GM19193 (cell line): ENCODE data around the gene NSMCE1.
A peak's percentile ranks its signal among the peaks of the same experiment; 100 is the strongest.

Experiments
- POLR2A ChIP-seq: IDR thresholded peaks from 4 replicates; pipeline ENCODE4 v1.6.1; 2011; ENCODE audit not compliant: insufficient read depth, insufficient read length; ENCODE audit errors: extremely low read depth

The NSMCE1 gene, protein sequence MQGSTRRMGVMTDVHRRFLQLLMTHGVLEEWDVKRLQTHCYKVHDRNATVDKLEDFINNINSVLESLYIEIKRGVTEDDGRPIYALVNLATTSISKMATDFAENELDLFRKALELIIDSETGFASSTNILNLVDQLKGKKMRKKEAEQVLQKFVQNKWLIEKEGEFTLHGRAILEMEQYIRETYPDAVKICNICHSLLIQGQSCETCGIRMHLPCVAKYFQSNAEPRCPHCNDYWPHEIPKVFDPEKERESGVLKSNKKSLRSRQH

DNA sequence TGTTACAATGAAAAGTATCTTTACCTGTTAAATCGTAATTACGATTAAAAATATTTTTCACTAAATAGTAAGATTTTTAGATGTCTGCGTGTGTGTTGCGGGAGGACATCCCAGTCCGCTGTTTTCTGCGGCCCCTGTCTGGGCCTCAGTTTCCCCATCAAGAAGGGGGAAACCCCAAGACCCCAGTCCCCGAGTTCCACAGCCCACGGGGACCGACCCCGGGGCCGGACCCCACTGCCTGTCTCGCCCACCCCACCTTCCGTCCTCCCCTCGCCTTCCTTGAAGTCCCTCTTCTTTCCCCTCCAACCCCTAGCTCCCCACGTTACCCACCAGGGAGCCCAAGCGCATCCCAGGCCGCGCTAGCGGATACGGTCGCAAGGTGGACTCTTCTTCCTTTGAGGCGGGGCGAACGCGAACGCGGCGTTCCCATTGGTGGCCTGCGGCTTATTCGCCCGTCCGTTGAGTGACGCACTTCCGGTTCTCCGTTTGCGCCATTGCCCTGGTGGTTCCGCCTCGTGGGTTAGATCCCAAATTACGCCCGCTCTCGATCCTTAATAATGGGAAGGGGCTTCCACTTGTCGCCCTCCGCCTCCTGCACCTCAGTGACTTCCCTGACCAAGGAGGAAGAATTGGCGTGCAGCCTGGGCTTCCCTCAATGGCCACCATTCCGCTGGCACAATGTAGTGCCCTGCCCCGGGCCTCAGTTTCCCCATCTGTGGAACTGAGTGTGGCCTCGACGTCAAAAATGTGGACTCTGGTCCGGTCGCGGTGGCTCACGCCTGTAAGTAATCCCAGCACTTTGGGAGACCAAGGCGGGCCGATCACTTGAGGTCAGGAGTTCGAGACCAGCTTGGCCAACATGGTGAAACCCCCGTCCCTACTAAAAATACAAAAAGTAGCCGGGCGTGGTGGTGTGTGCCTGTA is at the start of gene NSMCE1:
NSMCE1 (minus strand) TSS at position 397 of the 924 bp plus-strand sequence. CDS start 11,202 bp downstream, outside the sequence.
- TF ChIP-seq POLR2A: peak; percentile 95

DNA sequence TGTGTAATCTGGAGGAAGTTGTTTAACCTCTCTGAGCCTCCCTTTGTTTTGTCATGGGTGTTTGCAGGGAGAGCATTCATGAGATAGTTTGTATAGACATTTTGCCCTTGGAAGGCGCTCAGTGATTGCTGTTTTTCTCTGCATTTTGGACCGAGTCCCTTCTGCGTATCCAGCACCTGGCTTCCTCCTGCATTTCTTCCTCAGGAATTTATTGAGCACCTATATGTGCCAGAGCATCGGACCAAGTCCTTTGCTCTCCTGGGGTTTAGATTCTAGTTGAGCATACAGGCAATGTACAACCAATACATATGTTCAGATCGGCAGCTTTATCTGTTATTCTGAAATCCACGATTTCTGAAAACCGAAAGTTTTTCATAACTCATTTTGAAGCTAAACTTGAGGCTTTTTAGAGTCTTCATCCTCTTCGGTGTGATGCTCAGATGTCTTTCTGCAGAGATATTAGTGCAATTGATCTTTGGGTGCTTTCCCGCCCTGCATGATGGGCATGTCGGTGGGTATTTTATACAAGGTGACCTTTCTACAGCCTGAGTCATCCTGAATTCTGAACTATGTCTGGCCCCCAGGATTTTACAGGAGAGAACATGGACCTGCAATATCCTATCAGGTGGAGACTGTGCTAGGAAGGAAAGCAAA is 49.3 kb upstream of the NSMCE1 start:
- no peak for TF ChIP-seq POLR2A

DNA sequence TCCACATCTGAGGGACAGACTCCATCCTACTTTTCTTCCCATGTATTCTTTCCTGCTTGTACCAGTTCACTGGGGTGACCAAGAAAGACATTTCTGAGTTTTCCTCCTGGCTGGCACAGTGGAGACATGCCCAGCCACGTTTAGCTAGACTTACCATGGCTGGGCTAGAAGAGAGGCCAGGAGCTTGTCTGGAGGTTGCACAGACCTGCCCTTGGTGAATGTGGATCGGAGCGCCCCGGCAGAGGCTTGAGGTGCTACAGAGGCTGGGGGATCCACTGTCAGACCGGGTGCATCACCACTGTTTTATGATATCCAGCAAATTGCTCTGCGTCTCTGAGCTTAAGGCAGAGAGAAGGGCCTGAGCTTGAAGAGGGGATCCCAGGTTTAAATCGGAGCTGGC is 48.7 kb upstream of the NSMCE1 start:
- no peak for TF ChIP-seq POLR2A

DNA sequence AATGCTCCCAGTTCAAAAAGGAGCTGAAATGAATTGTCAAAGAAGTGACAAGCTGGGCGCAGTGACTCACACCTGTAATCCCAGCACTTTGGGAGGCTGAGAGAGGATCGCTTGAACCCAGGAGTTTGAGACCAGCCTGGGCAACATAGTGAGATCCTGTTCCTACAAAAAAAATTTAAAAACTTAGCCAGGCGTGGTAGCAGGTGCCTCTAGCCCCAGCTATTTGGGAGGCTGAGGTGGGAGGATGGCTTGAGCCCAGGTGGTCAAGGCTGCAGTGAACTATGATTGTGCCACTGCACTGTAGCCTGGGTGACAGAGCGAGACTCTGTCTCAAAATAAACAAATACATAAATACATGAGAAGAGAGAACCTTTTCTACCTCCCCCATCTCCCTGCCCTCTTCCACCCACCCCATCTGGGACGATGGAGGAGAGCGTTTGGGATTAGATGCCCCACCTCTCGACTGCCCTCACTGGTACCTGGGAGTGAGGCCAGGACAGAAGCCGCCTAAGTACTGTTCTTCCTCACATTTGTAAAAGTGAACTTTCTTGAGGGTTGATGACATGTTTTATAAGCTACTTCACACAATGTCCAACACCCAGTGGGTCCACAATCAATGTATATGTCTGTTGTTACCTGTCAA is 47.6 kb upstream of the NSMCE1 start:
- TF ChIP-seq POLR2A: no peak

DNA sequence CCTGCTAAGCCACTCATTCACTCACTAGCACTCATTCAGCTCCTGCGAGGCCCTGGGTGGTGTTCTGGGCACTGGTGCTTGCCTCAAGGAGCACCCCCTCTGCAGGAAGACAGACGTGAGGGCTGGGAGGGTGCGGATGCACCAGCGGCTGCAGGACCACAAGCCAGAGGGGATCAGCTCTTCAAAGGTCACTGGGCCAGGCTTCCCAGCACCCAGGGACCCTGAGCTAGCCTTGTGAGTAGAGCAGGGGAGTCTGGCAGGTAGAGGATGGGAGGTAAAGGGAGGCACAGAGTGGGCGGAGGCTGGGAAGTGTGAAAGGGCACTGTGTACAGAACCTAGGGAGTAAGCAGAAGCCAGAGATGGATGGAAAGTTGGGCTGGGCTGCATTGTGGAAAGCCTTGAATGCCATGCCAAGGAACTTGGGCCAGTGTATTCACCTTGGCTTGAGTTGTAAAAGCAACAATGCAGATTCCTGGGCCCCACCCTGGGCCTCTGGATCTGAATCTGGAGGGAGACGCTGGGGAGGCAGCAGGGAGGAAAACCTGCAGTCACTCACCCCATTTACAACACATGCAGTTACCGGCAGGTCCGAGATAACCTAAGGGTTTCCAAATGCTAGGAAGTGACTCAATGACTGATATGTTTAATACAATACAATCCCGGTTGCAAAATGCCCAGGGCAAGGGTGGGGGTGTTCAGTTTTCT is 46.9 kb upstream of the NSMCE1 start:
- TF ChIP-seq POLR2A: no peak

DNA sequence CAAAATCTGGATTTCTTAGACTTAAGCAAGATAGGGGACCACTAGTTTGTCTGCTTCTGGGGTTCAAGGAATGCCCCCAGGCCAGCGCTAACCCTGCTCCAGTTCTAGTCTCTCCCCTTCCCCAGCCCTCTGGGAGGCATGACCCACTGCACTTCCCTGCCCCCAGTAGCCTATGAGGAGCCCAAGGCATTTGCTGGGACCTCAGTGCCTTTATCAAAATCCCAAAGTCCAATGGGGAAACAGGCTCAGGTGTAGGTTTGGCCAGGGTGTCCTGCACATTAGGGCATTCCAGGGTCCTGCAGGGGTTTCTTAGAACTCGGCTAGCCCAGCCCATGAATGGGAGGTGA is 46.4 kb upstream of the NSMCE1 start:
- TF ChIP-seq POLR2A: no peak

DNA sequence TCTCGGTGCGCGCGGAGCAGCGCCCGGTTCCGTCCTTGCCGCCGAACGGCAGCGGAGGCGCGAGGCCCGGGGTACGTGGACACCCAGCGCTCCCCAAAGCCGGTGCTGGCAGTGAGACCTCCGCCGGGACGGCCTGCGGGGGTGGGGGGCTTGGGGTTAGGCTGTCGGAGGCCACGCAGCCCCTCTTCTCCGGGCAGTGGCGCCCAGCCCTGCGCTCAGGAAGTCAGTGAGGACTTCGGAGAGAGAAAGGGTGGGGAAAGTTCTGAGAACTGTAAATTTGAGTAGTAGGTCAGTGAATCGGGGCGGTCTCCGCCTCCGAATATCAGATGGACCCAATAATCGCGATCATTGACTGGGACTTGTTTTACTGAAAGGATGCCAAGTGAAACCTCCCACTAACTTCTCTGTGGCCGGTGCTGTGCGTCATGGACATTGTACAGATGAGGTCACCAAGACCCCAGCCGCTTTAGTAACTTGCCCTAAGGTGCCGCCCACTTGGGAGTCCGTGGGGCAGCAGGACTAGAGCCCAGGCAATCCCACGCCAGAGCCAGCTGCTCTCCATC is 45.7 kb upstream of the NSMCE1 start:
- TF ChIP-seq POLR2A: peak; percentile 32

DNA sequence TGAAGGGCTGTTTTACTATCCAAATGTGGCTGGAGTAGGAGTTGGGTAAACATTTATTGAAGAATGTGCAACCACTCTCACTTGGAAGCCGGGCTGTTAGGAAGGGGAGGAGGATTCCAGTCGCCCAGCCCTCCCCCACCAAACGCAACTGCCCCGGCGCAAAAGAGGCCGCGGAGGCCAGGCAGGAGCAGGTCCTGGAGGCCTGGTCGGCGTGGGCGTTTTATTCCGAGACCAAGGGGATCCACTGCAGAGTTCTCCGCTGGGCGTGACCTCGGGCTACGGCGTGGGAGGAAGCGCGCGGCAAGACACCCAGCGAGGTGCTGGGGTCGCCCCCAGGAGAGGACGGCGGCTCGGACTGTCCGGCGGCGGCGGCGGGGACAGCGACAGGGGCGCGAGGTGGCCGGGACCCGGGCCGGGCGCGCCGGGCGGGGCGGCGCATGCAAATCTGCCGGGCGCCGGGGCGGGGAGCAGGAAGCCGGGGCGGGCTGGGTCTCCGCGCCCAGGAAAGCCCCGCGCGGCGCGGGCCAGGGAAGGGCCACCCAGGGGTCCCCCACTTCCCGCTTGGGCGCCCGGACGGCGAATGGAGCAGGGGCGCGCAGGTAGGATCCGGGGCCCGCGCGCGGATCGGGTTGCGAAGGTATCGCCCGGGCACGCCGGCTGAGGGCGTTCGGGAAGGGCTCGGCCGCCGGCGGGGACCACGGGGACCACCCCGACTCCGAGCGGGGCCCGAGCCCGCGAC is 45.0 kb upstream of the NSMCE1 start, which contains the start of gene IL4R:
IL4R (plus strand) TSS at position 553 of the 739 bp plus-strand sequence. CDS start 26,230 bp downstream, outside the sequence.
- TF ChIP-seq POLR2A: peak; percentile 68

DNA sequence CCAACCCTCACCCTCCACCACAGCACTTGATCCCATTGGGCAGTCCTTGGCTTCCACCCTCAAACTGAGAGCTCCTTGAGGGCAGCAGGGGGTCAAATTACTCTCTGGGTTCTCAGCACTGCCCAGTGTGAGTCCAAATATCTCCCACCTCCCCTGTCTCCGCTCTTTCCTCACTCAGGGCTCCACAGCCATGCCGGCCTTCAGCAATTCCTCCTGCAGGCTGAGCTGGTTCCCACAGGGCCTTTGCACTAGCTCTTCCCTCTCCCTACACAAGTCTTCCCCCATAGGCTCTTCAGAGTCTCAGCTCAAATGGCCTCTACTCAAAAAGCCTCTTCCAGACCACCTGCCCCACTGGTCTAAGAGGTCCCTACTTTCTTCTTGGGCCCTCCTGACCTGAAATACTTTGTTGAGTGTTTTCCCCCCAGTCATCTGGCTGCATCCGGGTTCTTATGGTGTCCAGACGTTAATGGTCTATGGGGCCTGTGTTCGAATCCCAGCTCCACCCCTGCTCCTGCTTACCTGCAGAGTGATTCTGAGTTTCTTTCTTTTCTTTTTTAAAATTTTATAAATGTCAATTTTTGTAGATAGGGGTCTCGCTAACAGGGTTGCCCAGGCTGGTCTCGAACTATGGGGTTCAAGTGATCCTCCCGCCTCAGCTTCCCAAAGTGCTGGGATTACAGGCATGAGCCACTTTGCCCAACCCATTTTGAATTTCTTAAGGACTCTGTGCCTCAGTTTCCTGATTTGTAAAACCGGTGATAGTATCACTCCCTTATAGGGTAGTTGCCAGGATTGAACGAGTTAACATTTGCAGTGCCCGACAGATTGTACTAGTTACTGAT is 44.2 kb upstream of the NSMCE1 start:
- TF ChIP-seq POLR2A: no peak

DNA sequence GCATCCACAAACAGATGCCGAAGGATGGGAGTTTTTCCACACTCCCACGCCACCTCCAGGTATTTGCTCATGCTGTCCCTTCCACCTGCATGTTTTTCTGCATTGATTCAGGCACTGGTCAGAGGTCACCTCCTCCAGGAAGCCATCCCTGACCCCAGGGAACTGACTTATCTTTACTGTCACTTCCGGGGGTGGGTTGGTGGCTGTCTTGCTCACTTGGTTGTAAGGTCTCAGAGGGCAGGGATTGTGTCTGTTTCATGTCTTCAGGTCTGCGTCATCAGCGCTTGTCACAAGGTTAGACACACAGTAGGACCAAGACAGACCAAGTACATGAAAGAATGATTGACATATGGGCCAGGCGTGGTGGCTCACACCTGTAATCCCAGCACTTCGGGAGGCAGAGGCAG is 43.3 kb upstream of the NSMCE1 start:
- no peak for TF ChIP-seq POLR2A

DNA sequence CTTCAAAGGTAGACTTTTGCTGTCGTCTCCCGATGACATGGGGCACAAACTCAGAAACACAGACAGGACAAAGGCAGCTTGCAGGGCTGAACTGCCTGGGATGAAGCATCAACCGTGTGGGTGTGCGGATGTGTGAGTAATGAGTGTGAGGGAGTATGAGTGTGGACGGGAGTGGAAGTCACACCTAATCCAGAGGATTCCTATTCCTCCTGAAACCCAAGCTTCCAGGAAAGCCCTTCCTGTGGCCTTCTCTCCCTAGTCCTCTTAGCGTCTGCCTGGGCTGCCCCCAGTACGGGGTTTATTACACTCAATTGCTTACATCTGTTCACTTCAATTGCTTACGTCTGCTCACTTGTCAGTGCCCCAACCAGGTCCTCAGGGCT is 42.9 kb upstream of the NSMCE1 start:
- TF ChIP-seq POLR2A: no peak
